Measurements from ENCODE around the gene CNTFR.
"Not testable (repeated sequence)": the region's sequence is repeated elsewhere in the genome, so short reads cannot be mapped to it uniquely, and the experiment has no call there.

CNTFR gene

DNA sequence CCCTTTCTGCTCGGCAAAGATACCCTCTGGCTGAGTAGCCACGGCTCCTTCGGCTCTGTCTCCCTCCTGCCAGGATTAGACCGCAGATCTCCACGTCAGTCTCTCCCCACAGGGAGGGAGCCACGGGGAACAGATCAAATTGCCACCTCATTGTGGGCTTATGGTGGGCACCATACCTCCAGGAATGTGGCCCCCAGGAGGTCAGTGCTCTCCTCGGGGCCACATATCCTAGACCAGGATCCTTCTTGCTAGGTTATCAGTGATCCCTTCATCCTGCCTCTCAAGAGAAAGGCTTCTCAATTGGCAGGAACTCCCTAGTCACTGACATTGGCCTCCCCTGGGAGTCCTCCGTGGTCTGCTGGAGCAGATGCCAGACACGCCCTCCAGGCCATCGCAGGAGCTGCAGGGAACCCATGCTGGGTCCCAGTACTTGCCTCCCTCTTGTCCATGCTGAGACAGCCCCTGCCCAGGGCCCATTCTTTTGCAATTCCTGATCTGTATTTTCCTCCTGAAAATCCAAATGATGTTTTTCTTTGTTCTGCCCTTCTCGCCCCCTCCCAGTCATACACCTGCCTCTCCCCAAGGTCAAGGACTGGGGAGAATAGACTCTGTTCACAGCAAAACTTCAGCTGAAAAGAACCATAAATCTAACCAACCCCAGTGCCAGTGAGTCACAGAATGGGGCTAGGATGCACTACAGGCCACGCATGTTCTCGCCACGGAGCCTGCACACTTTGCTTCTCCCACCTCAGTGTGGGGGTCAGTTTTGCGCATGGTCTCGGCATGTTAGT, 35.1 kb downstream of the CNTFR start:
- no peak for DNase-seq (ENCODE audit: low spot score)

DNA sequence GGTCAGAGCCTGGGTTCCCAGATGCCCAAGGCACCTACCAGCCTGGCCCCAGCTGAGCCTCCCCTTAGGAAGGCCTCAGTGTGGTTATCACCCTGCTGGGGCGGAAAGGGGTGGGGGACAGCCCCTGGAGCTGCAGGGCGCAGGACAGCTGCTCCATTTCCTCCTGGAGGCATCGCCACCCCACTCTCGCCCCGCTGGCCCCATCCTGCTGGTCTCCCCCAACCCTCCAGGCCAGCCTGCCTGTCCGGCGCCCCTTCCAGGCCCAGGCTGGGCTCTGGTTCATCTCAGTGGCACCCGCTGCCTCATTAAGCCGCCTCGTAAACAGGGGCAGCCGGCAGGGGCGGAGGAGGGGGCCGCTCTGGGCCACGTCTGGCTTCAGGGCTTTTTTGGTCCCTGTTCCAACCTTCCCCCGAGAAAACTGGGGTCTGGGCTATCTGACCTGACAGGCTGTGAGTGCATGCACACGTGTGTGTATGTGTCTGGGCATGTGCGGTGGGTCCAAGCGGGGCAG, 36.0 kb downstream of the CNTFR start:
- no peak for DNase-seq (ENCODE audit: low spot score)

DNA sequence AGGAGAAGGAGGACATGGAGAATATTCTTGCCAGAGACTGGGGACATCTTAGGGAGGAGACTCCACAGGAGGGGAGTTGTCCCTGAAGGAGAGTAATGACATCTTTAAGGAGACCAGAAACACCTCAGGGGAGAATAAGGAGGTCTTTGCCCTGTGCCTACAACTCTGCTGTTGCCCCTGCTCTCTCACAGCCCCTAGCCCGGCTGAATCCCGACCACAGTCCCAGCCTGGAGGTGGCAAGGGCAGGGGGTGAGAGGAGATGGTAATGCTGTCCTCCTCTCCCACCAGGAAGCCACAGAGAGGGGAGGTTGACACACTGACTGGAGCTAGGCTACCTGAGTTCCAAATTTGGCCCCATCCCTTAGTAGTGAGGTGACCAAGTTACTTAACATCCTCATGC, 36.5 kb downstream of the CNTFR start:
- no peak for DNase-seq (ENCODE audit: low spot score)

DNA sequence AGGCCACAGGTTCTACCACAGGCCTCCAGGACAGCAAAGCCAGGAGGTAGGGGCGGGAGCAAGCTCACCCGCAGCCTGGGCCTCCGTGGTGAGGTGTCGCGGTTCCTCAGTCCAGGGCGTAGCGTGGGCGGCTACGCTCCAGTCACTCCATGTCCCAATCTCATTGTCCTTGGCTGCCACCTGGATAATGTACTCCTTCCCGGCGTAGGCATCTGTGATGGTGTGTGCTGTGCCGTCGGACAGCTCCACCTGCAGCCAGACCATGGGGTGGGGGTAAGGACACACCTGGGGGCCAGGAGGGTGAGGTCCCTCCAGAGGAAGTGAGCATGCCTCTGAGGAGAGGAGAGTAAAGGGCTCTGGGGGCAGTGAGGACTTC, 36.9 kb downstream of the CNTFR start:
- DNase-seq (ENCODE audit: low spot score) = peak; percentile 25

DNA sequence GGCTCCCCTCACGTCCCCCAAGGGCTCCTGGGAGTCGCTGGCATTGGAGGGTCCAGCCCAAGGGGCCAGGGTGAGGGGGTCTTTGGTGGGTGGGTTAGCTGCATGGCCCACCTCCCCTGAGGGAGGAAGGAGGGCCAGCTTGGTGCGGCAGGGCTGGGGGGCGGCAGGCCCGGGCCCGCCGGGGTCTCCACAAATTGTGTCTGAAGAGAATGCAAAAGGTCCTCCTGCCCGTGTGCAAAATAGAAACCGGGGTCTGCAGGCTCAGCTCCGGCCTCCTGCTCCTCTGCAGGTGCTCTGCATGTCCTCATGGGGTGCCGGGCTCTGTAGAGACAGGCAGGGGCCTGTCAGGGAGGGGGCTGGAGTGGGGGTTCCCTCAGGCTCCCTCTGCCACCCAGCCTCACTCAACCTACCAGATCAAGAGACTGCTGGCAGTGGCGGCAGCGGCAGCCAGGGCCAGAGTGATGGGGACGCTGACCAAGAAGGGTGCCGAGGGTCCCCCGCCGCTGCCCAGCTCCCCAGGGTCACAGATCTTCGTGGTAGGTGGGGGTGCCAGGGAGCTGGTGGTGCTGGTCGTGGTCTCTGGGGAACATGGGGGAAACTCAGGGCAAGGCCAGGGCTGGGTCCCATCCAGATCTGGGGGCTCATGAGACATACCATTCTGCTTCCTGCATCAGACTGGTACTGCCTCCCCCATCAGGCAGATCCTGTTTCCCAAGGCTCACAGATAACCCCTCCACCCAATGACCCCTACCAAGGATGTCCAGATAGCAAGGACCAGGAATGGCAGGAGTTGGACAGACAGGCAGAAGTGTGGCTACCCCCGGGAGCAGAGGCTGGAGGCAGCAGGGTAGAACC, 37.5 kb downstream of the CNTFR start:
- DNase-seq (ENCODE audit: low spot score) = no peak

DNA sequence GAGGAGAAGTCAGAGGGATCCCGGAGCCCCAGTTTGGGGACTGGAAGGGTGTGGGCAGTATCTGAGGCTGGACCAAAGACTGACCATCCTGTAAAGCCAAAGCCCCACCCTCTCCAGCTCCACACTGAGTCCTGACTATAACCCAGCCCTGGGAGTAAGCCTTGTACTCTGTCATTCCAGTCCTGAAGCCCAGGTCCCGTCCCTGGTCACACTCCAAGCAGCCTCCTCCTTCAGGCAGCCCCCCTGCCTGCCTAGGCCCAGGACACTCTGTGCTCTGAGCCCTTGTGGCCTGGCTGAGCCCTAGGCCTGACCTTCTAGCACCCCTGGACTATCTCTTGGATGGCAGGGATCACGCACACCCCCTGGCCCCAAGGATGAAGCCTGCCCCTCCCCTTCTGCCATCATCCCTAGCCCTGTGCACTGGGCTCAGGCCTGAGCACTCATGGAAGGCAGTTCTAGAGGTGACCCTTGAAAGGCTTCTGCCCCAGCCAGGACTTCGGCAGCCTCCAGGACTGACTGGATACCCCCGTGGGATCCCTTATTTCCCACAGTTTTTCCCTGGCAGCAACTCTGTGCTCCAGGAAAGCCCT, 38.7 kb downstream of the CNTFR start:
- DNase-seq (ENCODE audit: low spot score) = no peak

DNA sequence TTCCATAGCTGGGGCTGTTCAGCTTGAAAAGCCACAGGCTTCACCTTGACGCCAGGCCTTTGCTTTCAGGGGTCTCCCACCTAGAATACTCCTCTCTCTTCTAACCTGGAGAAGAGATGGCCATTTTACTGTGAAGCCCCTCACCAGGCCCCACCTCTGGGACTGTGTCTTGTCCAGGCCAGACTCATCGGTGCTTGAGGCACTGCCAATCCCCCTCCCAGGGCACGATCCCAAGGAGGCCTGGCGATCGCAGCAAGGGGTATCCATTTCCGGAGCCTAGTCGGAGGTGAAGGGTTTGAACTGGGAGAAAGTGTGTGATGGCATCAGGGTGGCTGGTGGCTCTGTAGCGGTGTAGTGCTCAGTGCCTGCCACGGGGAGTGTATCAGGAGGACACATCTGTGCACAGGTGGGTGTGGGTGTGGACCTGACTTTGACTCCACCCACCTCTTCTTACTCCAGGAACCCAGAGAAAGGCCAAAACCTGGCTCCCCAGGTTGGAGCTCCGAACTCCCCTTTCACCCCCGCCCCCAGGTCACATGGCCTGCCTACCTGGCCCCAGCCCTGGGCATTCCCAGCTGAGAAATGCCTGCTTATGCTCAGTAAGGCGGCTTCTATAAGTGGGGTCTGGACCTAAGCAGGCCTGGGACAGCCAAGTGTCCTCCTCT, 39.4 kb downstream of the CNTFR start:
- no peak for DNase-seq (ENCODE audit: low spot score)

DNA sequence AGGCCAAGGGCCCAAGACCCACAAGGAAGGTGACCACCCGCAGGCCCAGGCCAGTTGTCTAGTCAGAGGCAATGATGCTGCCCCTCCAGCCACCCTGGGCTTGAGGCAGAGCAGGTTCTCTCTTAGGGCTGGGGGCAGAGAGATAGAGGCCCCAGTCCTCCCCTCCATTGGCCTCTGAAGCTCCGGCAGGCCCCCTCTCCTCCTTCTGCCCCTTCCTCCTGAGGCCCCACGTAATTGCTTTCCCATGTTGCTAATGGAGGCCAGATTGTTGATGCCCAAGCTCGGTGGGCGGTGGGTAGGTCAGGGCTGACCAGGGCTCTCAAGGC, 40.2 kb downstream of the CNTFR start:
- DNase-seq (ENCODE audit: low spot score) = no peak

DNA sequence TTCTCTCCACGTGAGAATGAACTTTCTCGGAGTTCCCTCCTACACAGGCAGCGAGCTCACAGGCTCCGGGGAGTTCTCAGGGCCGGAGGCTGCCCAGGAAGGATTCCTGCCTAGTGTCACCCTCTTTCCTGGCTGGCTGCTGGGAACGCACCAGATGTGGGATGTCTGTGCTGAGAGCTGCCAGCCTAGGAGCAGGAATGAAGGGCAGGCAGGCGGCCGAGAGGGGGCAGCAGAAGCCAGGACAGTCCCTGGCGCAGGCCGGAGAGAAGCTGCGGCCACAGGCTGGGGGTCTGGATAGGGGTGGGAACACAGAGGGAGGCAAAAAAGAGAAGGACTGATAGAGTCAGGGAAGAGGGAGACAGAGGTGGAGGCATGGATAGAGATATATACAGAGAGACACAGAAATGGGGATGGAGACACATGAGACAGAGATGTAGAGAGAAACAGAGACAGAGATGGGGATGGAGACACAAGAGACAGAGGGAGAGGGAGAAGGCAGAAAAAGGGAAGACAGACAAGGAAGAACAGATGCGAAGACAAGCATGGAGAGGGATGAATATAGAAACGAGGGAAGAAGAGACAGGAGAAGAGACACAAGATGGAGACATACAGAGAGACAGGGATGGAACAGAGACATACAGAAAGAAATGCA, 41.4 kb downstream of the CNTFR start:
- peak; percentile 60 for DNase-seq (ENCODE audit: low spot score)

DNA sequence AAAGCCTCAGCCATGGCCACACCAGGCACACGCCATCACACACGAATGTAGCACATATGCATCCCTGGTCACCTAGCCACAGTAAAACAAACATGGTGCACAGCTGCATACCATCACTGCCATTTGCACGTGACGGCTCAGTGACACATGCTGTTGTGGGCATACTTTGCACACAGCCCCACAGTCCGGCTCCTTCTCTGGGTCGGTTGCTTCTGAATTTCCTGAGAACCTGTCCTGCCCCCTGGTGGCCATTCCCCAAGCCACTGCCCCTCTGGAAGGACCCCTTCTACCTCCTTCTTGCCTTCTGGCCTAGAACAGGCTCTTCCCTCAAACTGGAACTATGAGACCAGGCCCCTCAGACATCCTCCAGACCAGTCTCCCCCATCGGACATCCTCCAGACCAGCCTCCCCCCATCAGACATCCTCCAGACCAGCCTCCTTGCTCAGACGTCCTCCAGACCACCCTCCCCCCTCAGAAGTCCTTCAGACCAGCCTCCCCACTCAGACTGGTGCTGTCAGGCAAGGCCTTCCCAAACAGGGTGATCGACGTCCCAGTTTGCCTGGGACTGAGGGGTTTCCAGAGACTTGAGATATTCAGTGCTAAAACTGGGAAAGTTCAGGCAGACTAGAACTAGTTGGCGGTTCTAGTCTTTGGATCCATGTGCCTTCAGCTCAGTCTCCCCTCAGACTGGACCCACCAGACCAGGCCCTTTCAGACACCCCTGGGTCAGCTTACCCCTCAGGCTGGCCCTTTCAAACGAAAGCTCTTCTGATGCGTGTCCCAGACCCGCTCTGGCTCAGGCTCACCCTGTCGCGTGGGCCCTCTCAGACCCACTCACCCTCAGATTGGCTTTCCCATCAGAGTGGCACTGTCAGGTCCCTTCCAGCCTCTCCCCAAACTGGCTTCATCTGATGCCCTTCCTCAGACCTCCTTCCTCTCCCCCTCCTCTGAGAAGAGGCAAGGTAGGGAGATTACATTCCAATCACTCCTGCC, 42.4 kb downstream of the CNTFR start:
- DNase-seq (ENCODE audit: low spot score) = peak; percentile 80

DNA sequence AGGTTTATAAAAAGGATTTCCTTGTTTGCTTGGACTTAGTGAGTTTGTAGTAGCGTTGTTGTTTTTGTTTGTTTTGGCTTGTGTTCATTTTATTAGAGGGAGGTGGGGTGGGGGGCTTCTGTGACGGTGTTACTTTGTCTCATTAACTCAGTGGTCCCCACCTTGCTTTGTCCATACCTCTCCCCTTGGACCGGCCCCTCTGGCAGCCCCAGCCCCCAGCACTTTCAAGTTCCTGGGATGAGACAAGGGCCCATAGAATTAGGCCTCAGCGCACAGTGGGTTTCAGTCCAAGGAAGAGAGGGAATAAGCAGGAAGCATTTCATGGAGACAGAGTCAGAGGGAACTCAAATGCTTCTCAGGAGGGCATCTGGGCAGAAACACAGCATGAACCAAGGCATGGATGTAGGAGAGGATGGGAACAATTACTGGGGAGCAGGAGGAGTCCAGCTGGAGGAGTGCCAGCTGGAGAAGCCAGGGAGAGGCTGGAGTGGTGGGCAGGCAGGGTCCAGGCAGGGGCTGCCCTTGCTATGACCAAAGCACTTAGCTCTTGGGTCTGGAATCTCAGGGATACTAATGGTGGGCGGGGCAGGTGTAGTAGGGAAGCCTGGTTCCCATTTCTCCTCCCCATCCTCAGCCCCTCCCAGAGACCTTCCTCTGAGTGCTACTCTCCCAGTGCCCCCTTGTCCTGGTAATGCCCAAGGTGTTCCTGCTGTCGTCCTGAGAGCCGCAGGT, 43.3 kb downstream of the CNTFR start:
- no peak for DNase-seq (ENCODE audit: low spot score)

DNA sequence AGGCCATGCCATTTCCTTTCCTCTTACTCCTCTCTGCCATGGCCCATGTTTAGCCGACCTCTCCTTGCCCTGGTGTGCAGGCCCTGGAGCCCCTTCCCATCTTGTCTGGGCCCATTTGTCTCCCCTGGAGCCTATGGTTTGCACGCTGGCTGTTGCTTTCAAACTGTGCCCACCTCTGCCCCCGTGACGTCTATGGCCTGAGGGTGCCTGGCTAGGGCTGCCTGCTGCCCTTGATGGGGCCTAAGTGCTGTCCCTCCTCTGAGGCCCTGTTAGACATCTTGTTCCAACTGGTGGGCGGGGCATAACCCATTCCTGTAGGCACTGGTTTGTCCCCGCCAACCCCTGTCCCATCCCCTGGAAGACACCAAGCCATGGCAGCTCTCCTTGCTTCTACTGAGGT, 44.0 kb downstream of the CNTFR start:
- DNase-seq (ENCODE audit: low spot score) = no peak

DNA sequence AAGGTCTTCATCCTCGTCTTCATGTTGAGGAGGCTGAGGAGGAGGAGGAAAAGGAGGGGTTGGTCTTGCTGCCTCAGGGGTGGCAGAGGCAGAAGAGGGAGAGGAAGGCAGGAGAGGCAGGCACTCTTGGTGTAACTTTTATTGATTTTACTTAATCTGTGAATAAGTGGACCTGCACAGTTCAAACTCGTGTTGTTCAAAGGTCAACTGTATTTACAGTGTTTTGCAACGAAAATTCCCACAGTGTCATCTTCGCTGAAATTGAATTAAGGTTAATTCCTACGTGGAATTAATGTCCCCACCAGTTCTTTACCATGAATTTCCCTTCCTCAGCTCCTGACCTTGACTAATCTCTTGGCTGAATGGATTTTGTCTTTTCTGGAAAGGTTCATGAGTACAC, 45.5 kb downstream of the CNTFR start:
- no peak for DNase-seq (ENCODE audit: low spot score)

DNA sequence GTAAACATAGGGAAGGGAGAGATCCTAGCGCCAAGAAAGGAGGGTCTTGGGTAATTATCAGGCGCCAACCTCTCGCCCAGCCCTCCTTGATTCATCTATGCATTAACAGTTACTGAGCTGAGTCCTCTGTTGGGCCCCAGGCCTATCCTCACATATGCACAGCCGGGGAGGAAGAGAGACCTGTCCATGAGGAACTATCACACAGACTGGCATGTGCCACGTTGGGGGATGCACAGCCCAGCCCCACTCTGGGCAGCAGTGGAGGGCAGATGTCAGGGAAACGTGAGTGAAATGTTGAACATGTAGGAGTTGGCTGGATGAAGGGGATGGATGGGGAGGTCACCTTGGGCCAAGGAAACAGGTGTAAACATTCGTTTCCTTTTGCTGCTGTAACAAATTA, 48.0 kb downstream of the CNTFR start:
- no peak for DNase-seq (ENCODE audit: low spot score)

DNA sequence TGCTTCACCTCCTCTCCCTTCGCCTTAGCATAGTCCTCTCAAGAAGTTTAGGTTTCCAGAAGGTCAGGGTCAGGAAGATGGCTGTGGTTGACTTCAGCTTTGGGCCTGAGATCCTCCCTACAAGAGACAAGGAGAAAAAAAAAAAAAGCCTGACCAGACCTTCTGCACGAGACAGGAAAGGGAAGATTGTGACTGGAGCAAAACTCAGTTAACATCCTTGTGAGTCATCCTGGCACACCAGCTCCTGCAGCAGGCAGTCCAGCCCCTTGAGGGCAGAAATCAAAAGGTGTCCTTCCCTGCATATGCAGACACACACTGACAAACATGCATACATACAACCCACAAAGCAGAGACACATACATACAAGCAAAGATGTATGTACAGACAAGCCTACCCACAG, 48.7 kb downstream of the CNTFR start:
- peak; percentile 77 for DNase-seq (ENCODE audit: low spot score)

DNA sequence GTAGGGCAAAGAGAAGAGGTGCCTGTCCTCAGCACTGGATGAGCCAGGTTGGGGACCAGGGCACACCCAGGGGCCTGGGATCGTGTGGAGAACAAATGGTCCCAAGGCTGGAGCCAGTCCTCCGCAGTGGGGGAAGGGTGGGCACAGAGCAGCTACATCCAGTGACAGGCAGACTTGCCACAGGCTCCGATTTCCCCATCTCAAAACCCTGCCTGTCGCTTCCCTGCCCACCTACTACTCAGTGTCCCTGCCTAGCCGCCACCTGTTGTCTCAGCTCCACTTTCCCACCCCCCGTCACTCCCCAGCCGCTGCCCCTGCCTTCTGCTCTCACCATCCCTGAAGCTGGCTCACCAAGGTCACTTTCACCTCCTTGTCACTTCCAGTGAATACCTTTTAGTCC, 52.8 kb downstream of the CNTFR start:
- DNase-seq (ENCODE audit: low spot score) = no peak

DNA sequence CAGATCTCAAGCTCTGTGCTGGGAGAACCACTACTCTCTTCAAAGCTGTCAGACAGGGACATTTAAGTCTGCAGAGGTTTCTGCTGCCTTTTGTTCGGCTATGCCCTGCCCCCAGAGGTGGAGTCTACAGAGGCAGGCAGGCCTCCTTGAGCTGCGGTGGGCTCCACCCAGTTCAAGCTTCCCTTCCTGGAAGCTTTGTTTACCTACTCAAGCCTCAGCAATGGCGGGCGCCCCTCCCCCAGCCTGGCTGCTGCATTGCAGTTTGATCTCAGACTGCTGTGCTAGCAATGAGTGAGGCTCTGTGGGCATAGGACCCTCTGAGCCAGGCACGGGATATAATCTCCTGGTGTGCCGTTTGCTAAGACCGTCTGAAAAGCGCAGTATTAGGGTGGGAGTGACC, 57.5 kb downstream of the CNTFR start:
- DNase-seq (ENCODE audit: low spot score) = not testable (repeated sequence)

DNA sequence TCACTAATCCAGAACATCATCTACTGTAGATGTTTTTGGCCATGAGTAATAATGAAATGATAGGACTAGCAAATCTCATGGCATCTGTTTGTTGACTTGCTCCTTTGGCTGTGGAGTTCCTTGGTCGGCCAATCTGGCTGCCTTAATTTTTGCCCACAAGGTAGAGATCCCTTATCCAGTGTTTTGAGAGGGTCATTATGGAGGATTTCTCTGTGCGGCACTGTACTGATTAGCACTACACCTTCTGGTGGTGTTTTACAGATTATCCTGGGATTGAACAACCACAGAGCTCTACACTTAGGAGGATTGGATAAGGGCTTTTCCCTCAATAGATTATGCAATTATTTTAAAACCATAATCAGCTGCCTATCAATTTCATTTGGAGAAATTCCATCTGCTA, 63.5 kb downstream of the CNTFR start:
- DNase-seq (ENCODE audit: low spot score) = no peak

DNA sequence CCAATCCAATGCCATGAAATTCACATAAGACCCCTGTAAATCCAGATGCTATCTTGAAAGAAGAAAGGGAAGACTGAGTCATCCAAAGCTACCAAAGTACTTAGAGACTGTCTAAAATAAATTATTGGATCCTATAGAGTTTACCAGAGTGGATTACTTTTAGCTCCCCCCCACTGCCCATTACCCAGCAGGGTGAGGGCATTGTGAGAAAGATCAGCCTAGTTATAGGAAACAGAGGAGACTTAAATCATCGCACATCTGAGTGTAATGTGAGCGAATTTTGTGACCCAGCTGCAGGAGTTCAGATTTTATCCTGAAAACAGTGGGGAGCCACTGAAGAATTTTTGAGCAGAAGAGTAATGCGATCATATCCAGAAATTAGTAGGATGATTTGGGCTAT, 65.2 kb downstream of the CNTFR start:
- DNase-seq (ENCODE audit: low spot score) = no peak
